GM12801 (cell line): ENCODE data around the gene CACNA1C.

ENCODE experiments used
- TF ChIP-seq, protein P1 (sequence below): IDR thresholded peaks from one replicate; pipeline ENCODE4 v1.5.1; 2011; ENCODE audit warnings: control low read depth; ENCODE audit not compliant: insufficient read length; ENCODE audit errors: extremely low read depth

The CACNA1C gene

DNA sequence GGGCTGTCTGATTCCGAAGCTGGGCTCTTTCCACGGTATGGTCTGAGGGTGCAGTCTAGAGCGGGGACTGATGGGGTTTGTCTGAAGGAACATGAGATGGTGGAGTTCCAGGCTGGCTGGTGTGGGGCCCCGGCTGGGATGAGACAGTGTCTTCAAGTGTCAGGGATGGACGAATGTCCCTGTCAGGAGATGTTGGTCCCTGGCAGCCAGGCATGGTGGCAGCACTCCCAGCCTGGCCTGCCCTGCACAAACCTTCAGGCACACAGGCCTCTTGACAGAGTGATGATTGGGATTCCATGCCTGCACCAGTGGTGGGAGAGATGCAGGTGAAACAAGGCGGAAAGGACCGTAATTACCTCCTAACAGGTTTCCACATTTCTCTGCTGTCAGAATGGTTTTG is 221.9 kb downstream of the CACNA1C start:
- TF ChIP-seq, protein P1, sequence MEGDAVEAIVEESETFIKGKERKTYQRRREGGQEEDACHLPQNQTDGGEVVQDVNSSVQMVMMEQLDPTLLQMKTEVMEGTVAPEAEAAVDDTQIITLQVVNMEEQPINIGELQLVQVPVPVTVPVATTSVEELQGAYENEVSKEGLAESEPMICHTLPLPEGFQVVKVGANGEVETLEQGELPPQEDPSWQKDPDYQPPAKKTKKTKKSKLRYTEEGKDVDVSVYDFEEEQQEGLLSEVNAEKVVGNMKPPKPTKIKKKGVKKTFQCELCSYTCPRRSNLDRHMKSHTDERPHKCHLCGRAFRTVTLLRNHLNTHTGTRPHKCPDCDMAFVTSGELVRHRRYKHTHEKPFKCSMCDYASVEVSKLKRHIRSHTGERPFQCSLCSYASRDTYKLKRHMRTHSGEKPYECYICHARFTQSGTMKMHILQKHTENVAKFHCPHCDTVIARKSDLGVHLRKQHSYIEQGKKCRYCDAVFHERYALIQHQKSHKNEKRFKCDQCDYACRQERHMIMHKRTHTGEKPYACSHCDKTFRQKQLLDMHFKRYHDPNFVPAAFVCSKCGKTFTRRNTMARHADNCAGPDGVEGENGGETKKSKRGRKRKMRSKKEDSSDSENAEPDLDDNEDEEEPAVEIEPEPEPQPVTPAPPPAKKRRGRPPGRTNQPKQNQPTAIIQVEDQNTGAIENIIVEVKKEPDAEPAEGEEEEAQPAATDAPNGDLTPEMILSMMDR, result no peak

DNA sequence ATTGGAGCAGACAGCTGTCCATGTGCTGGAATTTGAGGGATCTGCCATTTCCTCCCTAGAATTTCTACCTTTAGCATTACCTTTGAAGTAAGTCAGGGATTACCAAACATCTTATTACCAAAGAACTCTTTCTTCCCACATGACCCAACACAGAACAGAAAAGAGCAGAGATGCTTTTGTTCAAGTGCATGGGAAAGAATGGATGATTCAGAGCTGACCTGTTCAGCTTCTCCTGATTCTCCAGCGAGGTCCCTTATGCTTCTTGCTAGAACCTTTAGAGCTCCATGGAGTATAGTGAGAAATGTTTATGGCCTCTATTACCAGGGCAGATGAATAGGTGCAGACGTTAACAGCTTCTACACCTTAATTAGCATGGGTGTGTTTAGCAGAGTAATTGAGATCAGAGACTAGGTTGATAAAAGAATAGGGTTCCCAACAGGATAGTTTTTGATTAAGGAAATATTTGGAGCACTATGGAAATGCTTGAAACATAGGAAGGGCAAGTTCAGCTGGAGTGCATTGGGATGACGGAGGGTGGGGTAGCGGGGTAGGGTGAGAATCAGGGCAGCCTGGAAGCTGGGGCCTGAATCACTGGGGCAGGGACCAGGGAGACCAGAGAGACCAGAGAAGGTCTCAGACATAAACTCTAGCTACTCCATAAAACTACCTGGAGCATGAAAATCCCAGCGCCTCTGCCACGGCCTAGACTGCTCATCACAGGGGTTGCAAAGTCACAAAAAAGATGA is 223.7 kb downstream of the CACNA1C start:
- TF ChIP-seq, protein P1, result no peak

DNA sequence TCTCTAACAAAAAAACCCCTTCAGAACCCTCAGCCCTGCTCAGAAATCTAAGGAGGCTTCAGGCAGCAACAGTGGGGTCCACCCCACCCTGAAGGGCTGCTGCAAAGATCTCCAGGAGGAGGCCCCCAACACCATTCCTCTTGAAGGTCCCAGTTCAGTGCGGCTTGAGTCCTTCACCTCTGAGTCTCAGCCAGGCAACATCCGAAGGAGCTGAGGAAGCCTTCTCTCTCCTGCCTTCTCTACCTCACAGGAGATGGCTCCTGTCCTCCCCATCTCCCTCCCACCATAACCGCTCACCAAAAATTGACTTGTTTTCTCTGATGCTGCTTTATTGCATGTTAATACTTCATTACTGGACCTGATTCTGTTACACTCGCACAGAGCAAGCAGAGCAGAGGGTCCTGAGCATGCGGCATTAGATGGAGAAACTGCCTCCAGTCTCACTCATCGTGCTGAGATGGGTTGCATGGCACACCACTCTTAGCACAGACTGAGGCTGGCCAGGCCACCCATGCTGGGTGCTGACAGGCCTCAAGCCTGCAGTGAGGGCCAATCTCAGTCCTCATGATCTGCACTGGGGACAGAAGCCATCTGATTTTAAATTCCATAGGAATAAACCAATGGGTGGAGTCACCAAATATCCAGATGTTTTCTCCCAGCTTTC is 224.8 kb downstream of the CACNA1C start:
- TF ChIP-seq, protein P1, result no peak

- TF ChIP-seq, protein P1, result no peak
These were observed 228.7 kb downstream of the CACNA1C start for GRCh38 chr12:2281446-2281845.

- TF ChIP-seq, protein P1, result no peak
These were observed 229.5 kb downstream of the CACNA1C start for GRCh38 chr12:2282318-2282717.

- TF ChIP-seq, protein P1, result no peak
These were observed 230.7 kb downstream of the CACNA1C start for GRCh38 chr12:2283480-2283879.

- TF ChIP-seq, protein P1, result no peak
These were observed 231.1 kb downstream of the CACNA1C start for GRCh38 chr12:2283916-2284315.
